ENCODE measurements around the gene TMEM156.

The TMEM156 gene

GRCh38 chr4:38983787-38984598 is 48.2 kb downstream of the TMEM156 start:
- POLR2A ChIA-PET, result interaction anchor here (0.6 kb wide), 1 partner anchor 73 kb away, joined by 3 read pairs; no protein-coding TSS in a partner anchor
- CTCF ChIA-PET, result interaction anchor here (0.8 to 1.6 kb wide), 3 partner anchors 14 to 59 kb away, joined by 3 to 8 read pairs (median 4); no protein-coding TSS in a partner anchor
- no peak for TF ChIP-seq CTCF (IDR thresholded peaks at IDR 0.05; ENCODE audit: insufficient read depth, low read length, missing control alignments)
- DNase-seq (ENCODE audit: low read depth, low spot score), result no peak
- H3K4me3 ChIP-seq (ENCODE audit: low read depth, low read length), result no peak overlapping the region

- CTCF ChIA-PET, result no interaction called here
- no peak for DNase-seq (ENCODE audit: low read depth, low spot score)
- TF ChIP-seq CTCF (IDR thresholded peaks at IDR 0.05; ENCODE audit: insufficient read depth, low read length, missing control alignments), result no peak
- no peak overlapping the region for H3K4me3 ChIP-seq (ENCODE audit: low read depth, low read length)
- POLR2A ChIA-PET, result no interaction called here
Measured at GRCh38 chr4:38983291-38983690, 48.9 kb downstream of the TMEM156 start.

GRCh38 chr4:38982361-38983095 is 49.7 kb downstream of the TMEM156 start:
- ChIA-PET POLR2A (no interaction called here), CTCF (no interaction called here)
- no peak for TF ChIP-seq CTCF (IDR thresholded peaks at IDR 0.05; ENCODE audit: insufficient read depth, low read length, missing control alignments)
- no peak overlapping the region for H3K4me3 ChIP-seq (ENCODE audit: low read depth, low read length)
- DNase-seq (ENCODE audit: low read depth, low spot score), result no peak

GRCh38 chr4:38980903-38981676 is 51.1 kb downstream of the TMEM156 start:
- DNase-seq (ENCODE audit: low read depth, low spot score), result peak; percentile 55
- TF ChIP-seq CTCF (IDR thresholded peaks at IDR 0.05; ENCODE audit: insufficient read depth, low read length, missing control alignments), result no peak
- POLR2A ChIA-PET, result interaction anchor here (0.7 to 0.8 kb wide), 2 partner anchors 23 to 32 kb away, joined by 3 read pairs; no protein-coding TSS in a partner anchor
- no peak overlapping the region for H3K4me3 ChIP-seq (ENCODE audit: low read depth, low read length)
- CTCF ChIA-PET, result no interaction called here

DNA sequence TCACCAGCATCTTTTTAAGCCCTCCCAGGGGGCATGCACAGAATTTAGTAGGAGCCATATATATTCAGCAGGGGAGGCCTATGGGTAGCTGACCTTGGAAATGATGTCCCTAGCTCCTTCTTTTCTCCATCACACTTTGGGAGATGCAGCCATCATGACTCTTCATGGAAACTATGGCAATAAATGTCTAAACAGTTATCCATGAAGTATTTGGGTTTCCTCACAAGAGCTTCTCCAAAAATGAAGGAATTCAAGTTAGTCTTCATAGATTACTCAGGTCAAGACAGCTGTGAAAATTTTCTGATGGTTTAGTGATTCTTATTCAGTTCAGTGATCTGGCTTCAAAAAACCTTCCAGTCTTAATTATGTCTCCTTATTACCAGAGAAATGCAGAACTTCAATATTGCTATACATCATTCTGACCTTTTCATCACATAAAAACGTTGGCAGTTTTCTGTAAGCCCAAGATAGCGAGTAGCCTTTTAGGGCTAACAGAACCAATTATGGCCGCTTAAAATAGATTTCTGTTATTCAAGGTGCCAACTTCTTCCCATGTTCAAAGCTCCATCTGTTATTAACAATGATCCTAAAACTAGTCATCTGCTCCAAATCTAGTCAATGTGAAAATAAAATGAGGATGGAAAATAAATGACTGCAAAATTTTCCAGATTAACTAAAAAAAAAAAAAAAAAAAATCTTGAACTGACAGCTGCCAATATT is 52.5 kb downstream of the TMEM156 start:
- no peak for DNase-seq (ENCODE audit: low read depth, low spot score)
- no peak for TF ChIP-seq CTCF (IDR thresholded peaks at IDR 0.05; ENCODE audit: insufficient read depth, low read length, missing control alignments)
- ChIA-PET POLR2A (no interaction called here), CTCF (no interaction called here)
- H3K4me3 ChIP-seq (ENCODE audit: low read depth, low read length), result no peak overlapping the region

Measured in AG04449 (cell line).